CD4-positive, CD25-positive, alpha-beta regulatory T cell (primary cell): ENCODE results near the gene TRAK2. TPM values are rescaled to one million over a fixed set of nuclear protein-coding genes. Genes with fewer than 3 reads are reported as not detected.

Experiments
- ATAC-seq, 2 donors: fragments of 150-1000 bp; cut with Tn5 transposase; one replicate each; pipeline ENCODE4 v1.10.0; 2021; ENCODE audit warnings: low read depth in 2 of 2, moderate number of reproducible peaks in 2 of 2, moderate library complexity in 1 of 2
- DNase-seq, 3 donors: peaks; one replicate each; pipeline versions ENCODE4 v3.0.0 to v3.0.0-alpha.2; 2012 to 2022; ENCODE audit warnings: mixed read lengths in 1 of 3
- H3K27ac ChIP-seq: one replicate; pipeline ENCODE4 v1.7.0; 2013; ENCODE audit warnings: mild to moderate bottlenecking, low read length; ENCODE audit not compliant: insufficient read depth, poor library complexity, severe bottlenecking
- H3K27me3 ChIP-seq: one replicate; pipeline ENCODE4 v1.7.0; 2013; ENCODE audit warnings: low read length; ENCODE audit not compliant: control insufficient read depth, insufficient read depth
- H3K36me3 ChIP-seq: one replicate; pipeline ENCODE4 v1.7.0; 2013; ENCODE audit warnings: mild to moderate bottlenecking, low read length, moderate library complexity; ENCODE audit not compliant: control insufficient read depth, insufficient read depth
- H3K4me1 ChIP-seq: 2 replicates; pipeline ENCODE4 v1.7.0; 2013; ENCODE audit warnings: mild to moderate bottlenecking, low read length; ENCODE audit not compliant: insufficient read depth, control insufficient read depth, poor library complexity, severe bottlenecking
- H3K4me3 ChIP-seq: one replicate; pipeline ENCODE4 v1.7.0; 2013; ENCODE audit warnings: low read depth, mild to moderate bottlenecking, low read length, moderate library complexity
- H3K9me3 ChIP-seq, 2 experiments: 1 replicate in 1 of 2; 2 replicates in 1 of 2; pipeline ENCODE4 v1.7.0; 2013; ENCODE audit warnings: low read length in 2 of 2, mild to moderate bottlenecking in 1 of 2, moderate library complexity in 1 of 2; ENCODE audit not compliant: control insufficient read depth in 2 of 2
- H3K27ac Mint-ChIP-seq, 3 donors: one replicate each; pipeline ENCODE4 v1.8.0; 2020 to 2022; ENCODE audit warnings: mild to moderate bottlenecking in 3 of 3, mixed read lengths in 3 of 3, moderate library complexity in 2 of 3
- H3K27me3 Mint-ChIP-seq: one replicate; pipeline ENCODE4 v1.8.0; 2022; ENCODE audit warnings: mild to moderate bottlenecking, mixed read lengths
- H3K36me3 Mint-ChIP-seq: one replicate; pipeline ENCODE4 v1.8.0; 2020; ENCODE audit warnings: mixed read lengths
- H3K4me1 Mint-ChIP-seq, 4 donors: one replicate each; pipeline ENCODE4 v1.8.0; 2020 to 2022; ENCODE audit warnings: mixed read lengths in 4 of 4, mild to moderate bottlenecking in 1 of 4
- H3K4me3 Mint-ChIP-seq, 4 donors: one replicate each; pipeline ENCODE4 v1.8.0; 2020 to 2022; ENCODE audit warnings: mild to moderate bottlenecking in 4 of 4, mixed read lengths in 4 of 4, moderate library complexity in 3 of 4
- H3K9me3 Mint-ChIP-seq, 7 donors: one replicate each; pipeline ENCODE4 v1.8.0; 2020 to 2022; ENCODE audit warnings: mixed read lengths in 7 of 7, mild to moderate bottlenecking in 3 of 7, moderate library complexity in 2 of 7
- polyA plus RNA-seq, 4 donors: library from polyadenylated mRNA; unstranded; fragments of 300-500 nt; fragmentation: Illumina TruSeq; gene quantifications; one replicate each; pipeline ENCODE4 v1.2.3, GENCODE V29; 2021
- total RNA-seq: library from RNA; stranded (reverse); gene quantifications from one replicate; pipeline ENCODE4 v1.2.3, GENCODE V29; 2022

TRAK2 gene
- total and polyA plus RNA-seq, 5 donors from 2014 or later = 53.0 to 66.5 (median 58.9) TPM

DNA sequence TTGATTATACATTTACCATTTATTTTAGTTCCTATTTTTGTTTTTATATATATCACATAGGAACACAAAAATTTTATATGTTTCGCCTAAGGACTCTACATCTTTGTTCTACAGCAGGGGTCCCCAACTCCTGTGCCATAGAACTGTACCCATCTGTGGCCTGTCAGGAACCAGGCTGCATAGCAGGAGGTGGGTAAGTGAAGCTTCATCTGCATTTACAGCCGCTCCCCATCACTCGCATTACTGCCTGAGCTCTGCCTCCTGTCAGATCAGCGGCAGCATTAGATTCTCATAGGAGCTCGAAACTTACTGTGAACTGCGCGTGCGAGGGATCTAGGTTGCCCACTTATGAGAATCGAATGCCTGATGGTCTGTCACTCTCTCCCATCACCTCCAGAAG is 25.3 kb downstream of the TRAK2 start:
- Mint-ChIP-seq H3K27ac (peak overlapping the region in 2 of 3 donors; percentile 42 to 63), H3K36me3 (peaks cover 3% of the 10 kb centered on the region), H3K9me3 (peaks cover 0 to 4% (median 0%) of the 10 kb centered on the region in 7 donors), H3K27me3 (no peaks in the 10 kb centered on the region), H3K4me1 (peaks cover 18 to 62% (median 33%) of the 10 kb centered on the region in 4 donors), H3K4me3 (no peak overlapping the region)
- ATAC-seq = no peak
- no peaks in the 10 kb centered on the region for H3K9me3 ChIP-seq
- DNase-seq = no peak
- no peak overlapping the region for H3K4me3 ChIP-seq
- H3K36me3 ChIP-seq = no peaks in the 10 kb centered on the region
- peaks cover under 1% of the 10 kb centered on the region for H3K4me1 ChIP-seq
- no peak overlapping the region for H3K27ac ChIP-seq
- H3K27me3 ChIP-seq = no peaks in the 10 kb centered on the region

DNA sequence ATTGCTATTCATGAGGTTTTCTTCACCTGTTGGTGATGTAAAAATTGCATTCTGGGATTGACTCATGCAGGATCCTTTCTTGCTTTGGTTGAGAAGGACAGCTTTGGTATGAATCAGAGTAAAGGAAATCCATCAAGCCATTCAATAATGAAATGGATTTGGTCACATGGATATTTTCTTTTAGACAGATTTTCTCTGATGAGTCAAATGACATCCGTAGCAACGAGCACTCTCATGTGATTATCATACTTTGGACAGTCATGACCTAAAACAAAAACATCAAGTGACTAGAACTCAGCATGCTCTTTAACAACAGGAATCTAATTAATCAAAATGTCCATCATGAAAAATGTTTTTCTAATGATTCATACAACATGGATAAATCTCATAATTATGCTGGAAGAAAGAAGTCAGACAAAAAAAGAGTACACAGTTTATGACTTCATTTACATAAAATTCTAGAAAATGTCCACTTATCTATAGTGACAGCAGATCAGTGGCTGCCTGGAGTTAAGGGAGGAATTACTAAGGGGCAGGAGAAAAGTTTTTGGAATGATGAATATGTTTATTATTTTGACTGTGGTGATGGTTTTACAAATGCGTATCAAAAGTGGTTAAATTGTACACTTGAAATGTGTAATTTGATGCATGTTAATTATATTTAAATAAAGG is 30.7 kb downstream of the TRAK2 start:
- ATAC-seq (peak in 1 of 2 donors; percentile 20), DNase-seq (no peak)
- H3K9me3 Mint-ChIP-seq = no peaks in the 10 kb centered on the region
- Histone ChIP-seq H3K36me3 (peaks cover 16% of the 10 kb centered on the region), H3K9me3 (no peaks in the 10 kb centered on the region), H3K27ac (peak overlapping the region; percentile 58), H3K4me1 (peaks cover 22% of the 10 kb centered on the region), H3K27me3 (no peaks in the 10 kb centered on the region), H3K4me3 (peak overlapping the region; percentile 13)
- H3K27ac Mint-ChIP-seq = peak overlapping the region; percentile 83 to 96 (median 90)
- H3K36me3 Mint-ChIP-seq = no peaks in the 10 kb centered on the region
- H3K4me1 Mint-ChIP-seq = peaks cover 38 to 69% (median 55%) of the 10 kb centered on the region in 4 donors
- no peaks in the 10 kb centered on the region for H3K27me3 Mint-ChIP-seq
- H3K4me3 Mint-ChIP-seq = peak overlapping the region in 1 of 4 donors; percentile 11

DNA sequence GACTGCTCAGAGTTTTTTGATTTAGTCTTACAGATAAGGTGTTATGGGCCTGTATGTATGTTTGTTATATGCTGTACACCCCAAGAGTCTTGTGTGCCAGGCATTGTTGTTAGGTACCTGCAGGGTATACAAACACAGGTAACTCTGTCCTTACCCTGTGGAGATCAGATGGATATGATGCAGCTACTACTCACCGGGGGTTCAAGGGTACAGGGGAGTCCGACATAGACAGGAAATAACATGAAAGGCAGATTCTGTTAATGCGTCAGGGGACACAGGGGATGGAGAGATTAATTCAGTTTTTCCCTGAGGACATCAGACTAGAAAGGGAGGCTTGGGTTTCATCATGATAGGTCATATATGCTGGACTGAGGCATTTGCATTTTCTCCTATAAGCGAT is 31.3 kb downstream of the TRAK2 start:
- H3K4me1 ChIP-seq = peaks cover 27% of the 10 kb centered on the region
- H3K27me3 Mint-ChIP-seq = no peaks in the 10 kb centered on the region
- peak; percentile 34 to 45 for ATAC-seq

DNA sequence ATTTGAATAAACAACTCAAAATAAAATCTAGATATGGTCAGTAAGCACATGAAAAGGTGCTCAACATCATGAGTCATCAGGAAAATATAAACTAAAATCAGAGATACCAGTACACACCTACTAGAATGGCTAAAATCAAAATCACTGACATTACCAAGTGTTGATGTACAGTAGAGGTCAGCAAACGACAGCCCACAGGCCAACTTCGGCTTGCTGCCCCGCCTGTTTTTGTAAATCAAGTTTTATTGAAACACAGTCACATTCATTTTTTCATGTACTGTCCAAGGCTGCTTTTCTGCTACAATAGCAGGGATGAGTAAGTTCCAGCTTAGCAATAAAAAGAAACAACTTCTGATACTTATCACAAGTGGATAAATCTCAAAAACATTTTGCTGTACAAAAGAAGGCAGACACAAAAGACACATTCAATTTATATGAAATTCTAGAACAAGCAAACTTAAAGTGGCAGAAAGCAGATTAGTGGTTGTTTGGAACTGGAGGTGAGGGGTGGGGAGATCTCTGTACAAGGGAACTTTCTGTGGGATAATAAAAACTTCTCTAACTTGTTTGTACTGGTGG is 32.1 kb downstream of the TRAK2 start:
- H3K27me3 Mint-ChIP-seq = no peaks in the 10 kb centered on the region
- Histone ChIP-seq H3K36me3 (peaks cover 16% of the 10 kb centered on the region), H3K27ac (peak overlapping the region; percentile 58), H3K27me3 (no peaks in the 10 kb centered on the region), H3K9me3 (no peaks in the 10 kb centered on the region), H3K4me1 (peaks cover 35% of the 10 kb centered on the region), H3K4me3 (no peak overlapping the region)
- peak overlapping the region in 1 of 4 donors; percentile 48 for H3K4me3 Mint-ChIP-seq
- peak overlapping the region; percentile 44 to 83 (median 77) for H3K27ac Mint-ChIP-seq
- H3K36me3 Mint-ChIP-seq = no peaks in the 10 kb centered on the region
- peaks cover 37 to 62% (median 50%) of the 10 kb centered on the region in 4 donors for H3K4me1 Mint-ChIP-seq
- H3K9me3 Mint-ChIP-seq = no peaks in the 10 kb centered on the region
- no peak for DNase-seq
- no peak for ATAC-seq

More for the DNA sequence above, 31.3 kb downstream of the TRAK2 start:
- Histone ChIP-seq H3K36me3 (peaks cover 16% of the 10 kb centered on the region), H3K27me3 (no peaks in the 10 kb centered on the region), H3K27ac (peak overlapping the region; percentile 58), H3K4me3 (peak overlapping the region; percentile 13), H3K9me3 (no peaks in the 10 kb centered on the region)
- Mint-ChIP-seq H3K36me3 (no peaks in the 10 kb centered on the region), H3K4me1 (peaks cover 38 to 68% (median 53%) of the 10 kb centered on the region in 4 donors), H3K4me3 (peak overlapping the region in 2 of 4 donors; percentile 11 to 65), H3K27ac (peak overlapping the region; percentile 83 to 96 (median 90)), H3K9me3 (no peaks in the 10 kb centered on the region)
- DNase-seq = no peak

DNA sequence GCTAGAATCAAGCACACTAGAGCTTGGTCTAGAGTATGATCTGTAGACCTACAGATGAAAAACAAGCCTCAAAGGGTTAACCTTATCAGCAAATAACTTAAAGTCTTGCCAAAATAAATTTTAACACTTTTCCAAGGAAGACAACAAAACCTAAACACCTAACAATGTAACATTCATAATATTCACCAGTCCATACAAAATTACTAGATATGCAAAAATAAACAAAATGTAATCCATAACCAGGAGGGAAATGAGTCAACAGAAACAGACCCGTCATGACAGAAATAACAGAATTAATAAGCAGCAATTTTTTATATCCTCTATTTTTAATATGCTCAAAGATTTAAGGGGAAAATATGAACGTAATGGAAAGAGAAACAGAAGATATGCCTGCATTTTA is 36.1 kb downstream of the TRAK2 start:
- H3K4me3 Mint-ChIP-seq = no peak overlapping the region
- peaks cover 42% of the 10 kb centered on the region for H3K4me1 ChIP-seq
- H3K4me3 ChIP-seq = peak overlapping the region; percentile 59
- H3K27me3 Mint-ChIP-seq = no peaks in the 10 kb centered on the region
- no peak for ATAC-seq
- no peak for DNase-seq
- peak overlapping the region; percentile 15 for H3K27ac ChIP-seq
- H3K27me3 ChIP-seq = no peaks in the 10 kb centered on the region
- peaks cover 16% of the 10 kb centered on the region for H3K36me3 ChIP-seq
- no peaks in the 10 kb centered on the region for H3K9me3 Mint-ChIP-seq
- peaks cover 28 to 40% (median 32%) of the 10 kb centered on the region in 4 donors for H3K4me1 Mint-ChIP-seq
- no peaks in the 10 kb centered on the region for H3K9me3 ChIP-seq
- H3K27ac Mint-ChIP-seq = no peak overlapping the region
- H3K36me3 Mint-ChIP-seq = peaks cover 17% of the 10 kb centered on the region

DNA sequence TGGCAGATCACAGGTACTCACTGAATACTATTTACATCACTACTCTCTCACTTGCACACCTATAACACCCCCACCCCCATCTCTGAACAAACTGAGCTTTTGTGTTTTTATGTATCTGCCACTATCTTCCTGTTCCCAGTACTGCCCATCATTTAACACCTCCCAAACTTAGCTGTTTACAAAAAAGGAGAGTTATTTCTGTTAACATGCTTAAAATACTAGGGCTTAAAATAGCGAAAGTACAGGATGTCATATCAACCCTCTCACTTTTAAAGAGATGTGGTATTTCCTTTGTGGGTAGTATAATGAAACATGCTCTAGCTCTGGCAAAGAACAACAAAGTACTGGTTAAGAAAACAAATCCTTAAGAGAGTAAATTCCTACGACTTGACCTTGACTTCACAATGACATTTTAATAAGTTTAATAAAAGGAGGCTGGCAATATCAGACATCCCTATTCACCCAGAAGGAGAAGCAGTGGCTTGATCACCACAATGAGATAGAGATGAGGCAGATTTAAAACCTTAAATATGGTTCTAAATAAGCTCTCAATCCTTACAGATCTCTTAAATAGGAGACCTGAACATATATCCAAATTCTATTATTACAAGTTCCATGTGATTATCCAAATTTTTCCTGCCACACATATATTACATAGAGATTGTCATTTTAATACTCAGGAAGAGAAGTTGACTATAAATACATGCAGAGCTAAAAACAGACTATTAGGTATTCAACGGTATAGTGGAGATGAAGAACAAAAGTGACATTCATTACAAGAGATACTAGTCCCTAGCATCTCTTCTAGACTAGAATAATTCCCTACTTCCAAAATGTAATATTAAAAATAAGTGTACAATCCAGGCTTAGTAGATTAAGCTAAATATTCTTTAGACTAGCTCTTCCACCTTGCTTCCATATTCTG is 36.9 kb downstream of the TRAK2 start:
- H3K27me3 ChIP-seq = no peaks in the 10 kb centered on the region
- Mint-ChIP-seq H3K9me3 (no peaks in the 10 kb centered on the region), H3K4me3 (no peak overlapping the region), H3K36me3 (peaks cover 17% of the 10 kb centered on the region), H3K27ac (no peak overlapping the region), H3K27me3 (no peaks in the 10 kb centered on the region), H3K4me1 (peaks cover 21 to 35% (median 29%) of the 10 kb centered on the region in 4 donors)
- H3K9me3 ChIP-seq = no peaks in the 10 kb centered on the region
- peak overlapping the region; percentile 59 for H3K4me3 ChIP-seq
- DNase-seq (peak in 2 of 3 donors; percentile 30 to 77), ATAC-seq (peak; percentile 78 to 80)
- H3K27ac ChIP-seq = peak overlapping the region; percentile 49
- peaks cover 10% of the 10 kb centered on the region for H3K36me3 ChIP-seq
- H3K4me1 ChIP-seq = peaks cover 34% of the 10 kb centered on the region

DNA sequence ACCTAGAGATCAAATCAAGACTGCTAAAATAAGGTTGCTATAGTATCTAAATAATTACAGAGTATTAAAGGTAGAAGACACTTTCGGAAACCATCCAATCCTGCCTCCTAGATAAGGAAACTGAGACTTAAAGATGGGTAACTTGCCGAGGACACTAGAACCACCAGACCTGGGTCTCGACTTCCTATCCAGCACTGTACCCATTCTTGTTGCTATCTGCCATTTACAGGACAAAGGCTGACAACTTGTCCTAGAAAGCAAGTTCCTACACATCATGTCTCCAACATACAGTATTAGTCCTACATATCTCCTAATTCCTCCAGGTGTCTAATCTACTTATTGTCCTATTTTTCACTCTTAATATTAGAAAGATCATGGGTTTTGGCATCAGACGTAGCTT is 37.7 kb downstream of the TRAK2 start:
- no peaks in the 10 kb centered on the region for H3K9me3 ChIP-seq
- peaks cover 29% of the 10 kb centered on the region for H3K4me1 ChIP-seq
- ATAC-seq (no peak), DNase-seq (no peak)
- no peak overlapping the region for H3K4me3 Mint-ChIP-seq
- H3K27ac ChIP-seq = peak overlapping the region; percentile 49
- H3K4me3 ChIP-seq = peak overlapping the region; percentile 59
- H3K4me1 Mint-ChIP-seq = peaks cover 13 to 31% (median 24%) of the 10 kb centered on the region in 4 donors
- H3K27me3 ChIP-seq = no peaks in the 10 kb centered on the region
- H3K9me3 Mint-ChIP-seq = no peaks in the 10 kb centered on the region
- H3K27me3 Mint-ChIP-seq = no peaks in the 10 kb centered on the region
- H3K27ac Mint-ChIP-seq = peak overlapping the region in 1 of 3 donors; percentile 26
- peaks cover 17% of the 10 kb centered on the region for H3K36me3 Mint-ChIP-seq
- peaks cover 7% of the 10 kb centered on the region for H3K36me3 ChIP-seq
